DMS 273 (cell line): ENCODE results near the gene STAT6.

ENCODE experiments used
- DNase-seq: peaks from one replicate; lab custom pipeline; 2025; ENCODE audit not compliant: unreplicated experiment; lab: John Stamatoyannopoulos, UW

STAT6 gene

DNA sequence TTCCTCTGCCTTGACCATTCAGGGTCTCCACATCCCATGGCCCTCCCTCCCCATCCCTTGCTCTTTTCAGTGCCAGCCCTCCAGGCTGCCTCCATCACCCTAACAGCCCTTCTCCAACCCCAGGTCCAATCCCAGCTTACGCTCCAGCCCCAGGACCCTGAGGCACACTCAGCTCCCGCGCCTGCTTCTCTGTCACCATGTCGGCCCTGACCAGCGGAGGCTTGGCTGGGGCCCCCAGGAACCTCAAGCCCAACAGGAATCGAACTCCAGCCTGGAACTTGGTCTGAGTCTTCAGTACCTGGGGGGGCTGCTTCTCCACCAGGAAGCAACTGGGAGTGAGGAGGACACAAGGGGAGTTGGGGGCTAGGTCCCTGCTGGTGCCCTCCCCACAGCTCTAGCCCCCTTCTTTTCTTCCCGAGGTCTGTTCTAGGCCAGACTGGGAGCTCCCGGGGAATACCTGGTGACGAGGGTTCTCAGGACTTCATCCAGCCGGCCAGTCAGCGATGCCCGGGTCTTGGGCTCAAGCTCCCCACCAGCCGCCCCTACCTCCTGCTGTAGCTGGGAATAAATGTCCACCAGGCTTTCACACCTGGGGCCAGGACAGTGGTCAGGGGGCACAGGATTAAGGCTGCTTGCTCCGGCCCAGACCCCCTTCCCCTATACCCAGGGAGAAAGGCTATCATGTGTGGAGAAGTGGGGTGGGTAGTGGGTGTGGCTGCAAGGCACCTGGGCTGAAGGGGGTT lies 6.0 kb downstream of the STAT6 start:
- DNase-seq: no peak

DNA sequence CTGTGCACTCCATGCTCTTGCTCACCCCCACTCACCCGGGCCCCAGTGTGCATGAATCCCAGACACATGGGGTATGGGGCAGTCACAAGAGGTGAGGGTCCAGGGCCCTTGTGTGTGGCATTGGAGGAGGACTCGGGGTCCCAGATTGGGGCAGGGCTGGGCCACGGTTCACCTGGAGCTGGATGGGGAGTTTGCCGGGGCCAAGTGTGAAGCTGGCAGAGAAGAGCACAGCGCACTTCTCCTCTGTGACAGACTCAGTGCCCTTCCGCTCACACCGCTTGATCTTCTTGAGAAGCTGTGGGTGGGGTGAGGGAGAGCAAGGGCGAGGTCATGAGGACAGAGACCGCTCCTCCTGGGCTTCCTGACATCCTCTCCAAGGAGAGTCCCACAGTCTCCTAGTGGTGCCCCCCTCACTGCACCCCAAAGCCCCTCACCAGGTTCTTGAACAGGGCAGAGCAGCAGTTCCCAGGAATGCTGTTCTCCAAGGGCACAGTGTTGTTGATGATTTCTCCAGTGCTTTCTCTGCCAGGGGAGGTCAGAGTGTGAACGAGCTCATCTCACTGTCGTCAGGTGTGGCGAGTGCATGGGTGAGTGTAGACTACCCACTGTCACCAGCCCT lies 6.8 kb downstream of the STAT6 start:
- DNase-seq: no peak

- DNase-seq: no peak
These were observed 7.3 kb downstream of the STAT6 start for GRCh38 chr12:57103856-57104255.

DNA sequence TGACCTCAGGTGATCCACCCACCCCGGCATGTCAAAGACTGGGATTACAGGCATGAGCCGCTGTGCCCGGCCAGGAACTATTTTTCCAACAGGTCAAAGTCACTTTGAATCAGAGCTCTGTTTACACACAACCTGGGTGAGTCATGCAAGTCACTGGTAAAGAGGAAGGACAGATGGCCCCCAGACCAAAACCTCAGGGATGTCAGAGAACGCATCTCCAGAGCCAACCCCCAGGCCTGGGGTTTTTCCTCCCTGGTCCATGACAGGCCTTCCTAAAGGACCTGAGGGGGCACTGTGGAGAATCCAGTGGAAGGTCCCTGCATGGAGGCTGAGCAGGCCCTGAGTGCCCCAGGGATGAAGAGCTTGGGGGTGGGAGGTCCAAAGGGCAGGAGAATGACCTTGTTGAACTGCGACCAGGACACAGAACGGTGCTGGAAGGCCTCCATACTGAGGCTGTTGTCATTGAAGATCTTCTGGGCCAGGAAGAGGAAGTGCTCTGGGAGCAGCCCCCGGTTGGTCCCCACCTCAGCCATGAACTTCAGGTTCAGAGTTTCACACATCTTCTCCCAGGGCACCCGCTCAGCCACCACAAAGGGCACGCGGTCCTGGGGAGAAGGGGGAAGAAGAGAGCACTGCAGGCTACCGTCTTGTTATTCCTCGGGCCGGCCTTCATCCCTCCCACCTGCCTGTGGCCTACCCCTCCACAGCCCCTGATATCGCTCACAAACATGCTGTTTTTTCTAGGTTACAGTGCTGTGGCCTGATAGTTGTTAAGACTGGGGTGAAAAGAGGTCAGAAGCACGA lies 9.1 kb downstream of the STAT6 start:
- DNase-seq: peak; percentile 54

- no peak for DNase-seq
These were observed 11.4 kb downstream of the STAT6 start for GRCh38 chr12:57099766-57100165.

GRCh38 chr12:57099047-57099714 lies 12.0 kb downstream of the STAT6 start:
- no peak for DNase-seq

DNA sequence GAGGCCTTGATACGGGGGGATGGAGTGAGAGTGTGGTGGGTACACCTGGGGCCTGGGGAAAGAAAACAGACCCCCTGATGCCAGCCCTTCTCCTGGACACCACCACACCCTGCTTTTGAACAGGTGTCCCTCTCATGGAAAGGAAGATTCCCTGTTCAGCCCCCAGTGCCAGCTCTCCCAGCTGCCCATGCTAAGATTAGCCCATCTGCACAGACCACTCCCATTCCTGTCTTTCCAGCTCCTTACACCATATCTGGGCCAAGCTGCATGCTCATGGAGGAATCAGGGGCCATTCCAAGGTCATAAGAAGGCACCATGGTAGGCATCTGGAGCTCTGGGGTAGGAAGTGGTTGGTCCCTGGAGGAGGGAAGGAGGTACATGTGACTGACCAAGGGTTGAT lies 12.6 kb downstream of the STAT6 start:
- DNase-seq: peak; percentile 10

DNA sequence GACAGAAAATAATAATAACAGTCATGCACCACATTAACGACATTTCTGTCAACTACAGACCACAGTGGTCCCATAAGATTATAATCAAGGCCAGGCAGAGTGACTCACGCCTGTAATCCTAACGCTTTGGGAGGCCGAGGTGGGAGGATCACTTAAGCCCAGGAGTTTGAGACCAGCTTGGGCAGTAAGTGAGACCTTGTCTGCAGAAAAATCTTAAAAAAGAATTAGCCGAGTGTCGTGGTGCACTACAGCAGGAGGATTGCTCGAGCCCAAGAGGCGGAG lies 13.7 kb downstream of the STAT6 start:
- no peak for DNase-seq

GRCh38 chr12:57096748-57097553 lies 14.2 kb downstream of the STAT6 start:
- DNase-seq: no peak

- DNase-seq: peak; percentile 62
These were observed 15.0 kb downstream of the STAT6 start for GRCh38 chr12:57096099-57096572.

DNA sequence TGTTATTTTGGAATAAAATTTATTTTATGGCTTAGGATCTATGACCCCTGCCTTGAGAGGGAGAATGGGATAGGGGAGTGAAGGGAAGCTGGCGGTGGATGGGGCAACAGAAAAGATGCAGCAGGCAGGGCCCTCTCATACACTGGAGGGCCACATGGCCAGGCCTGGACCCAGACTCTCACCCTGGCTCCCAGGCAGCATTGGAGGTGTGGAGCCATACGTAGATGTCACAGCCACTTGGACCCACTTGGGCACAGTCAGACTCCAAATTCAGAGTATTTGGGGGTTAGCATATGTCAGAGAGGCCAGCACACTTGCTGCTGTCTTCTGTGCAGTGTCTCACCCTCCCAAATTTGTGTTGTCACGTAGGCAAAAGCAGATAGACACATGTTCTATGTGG lies 15.7 kb downstream of the STAT6 start:
- no peak for DNase-seq

DNA sequence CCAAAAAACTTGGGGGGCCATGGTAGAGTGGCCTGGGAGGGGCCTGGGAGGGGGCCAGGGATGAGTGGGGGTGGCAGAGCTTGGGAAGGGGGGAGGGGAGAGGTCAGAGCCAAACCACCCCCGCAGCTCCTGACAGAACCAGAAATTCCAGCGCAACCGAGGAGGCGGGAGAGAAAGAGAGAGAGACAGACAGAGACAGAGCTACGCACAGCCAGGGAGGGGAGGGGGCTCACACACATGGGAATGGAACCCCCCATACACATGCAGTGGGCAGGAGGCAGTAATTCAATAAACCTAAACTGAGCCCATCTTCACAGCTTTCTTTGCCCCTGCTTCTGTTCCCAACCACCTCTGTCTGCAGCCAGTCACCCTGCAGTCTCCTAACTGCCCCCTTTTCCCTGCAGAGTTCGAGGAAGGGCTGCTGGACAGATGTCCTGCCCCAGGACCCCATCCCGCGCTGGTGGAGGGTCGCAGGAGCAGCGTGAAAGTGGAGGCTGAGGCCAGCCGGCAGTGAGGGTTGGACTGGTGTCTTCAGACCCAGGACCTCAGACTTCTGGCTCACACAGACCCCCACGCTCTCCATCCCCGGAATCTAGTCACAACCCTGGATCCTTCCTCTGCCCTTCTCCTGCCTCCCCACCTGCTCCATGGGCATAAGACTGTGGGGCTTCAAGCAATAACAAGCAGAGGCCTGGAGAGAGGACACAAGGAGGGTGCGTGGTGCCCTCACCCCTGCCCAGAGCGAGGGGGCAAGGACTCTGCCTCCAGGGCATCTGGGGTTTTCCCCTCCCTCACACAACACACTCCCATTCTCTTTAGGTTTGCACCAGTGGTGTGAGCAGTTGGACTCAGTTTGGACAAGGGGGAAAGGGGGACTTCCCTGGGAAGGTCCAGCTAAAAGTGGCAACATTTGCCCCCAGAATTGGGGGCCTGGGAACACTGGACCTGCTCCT lies 16.7 kb downstream of the STAT6 start:
- DNase-seq: no peak

DNA sequence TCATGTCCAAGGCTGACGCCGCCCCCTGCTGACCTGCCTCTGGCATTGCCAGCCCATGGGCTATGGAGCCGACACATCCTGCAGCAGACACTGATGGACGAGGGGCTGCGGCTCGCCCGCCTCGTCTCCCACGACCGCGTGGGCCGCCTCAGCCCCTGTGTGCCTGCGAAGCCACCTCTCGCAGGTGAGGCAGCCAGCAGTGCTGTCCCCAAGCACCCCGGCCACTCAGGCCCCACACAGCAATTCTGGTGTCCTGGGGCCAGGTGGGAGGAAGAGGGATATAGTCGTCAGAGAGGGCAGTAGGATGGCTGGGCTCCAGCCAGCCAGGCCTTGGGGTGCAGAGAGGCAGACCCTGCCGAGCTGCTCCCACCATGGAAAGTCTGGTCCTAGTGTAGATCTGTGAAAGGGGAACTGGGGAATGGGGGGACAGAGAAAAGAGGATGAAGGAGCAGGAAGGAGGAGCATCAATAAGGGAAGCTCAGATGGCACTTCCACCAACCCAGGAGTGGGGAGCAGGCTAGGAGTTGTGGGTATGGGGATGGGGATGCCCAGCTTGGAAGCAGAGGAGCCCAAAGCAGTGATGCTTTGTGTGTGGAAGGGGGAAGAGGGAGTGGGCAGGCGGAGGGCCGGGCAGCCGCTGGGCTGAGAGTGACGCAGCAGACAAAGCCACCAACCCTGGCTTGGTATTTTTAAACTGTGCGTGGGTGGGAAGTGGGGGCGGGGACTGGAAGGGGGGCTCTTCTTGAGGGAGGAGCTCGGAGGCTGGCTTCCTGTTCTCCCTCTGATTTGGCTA lies 17.6 kb downstream of the STAT6 start:
- DNase-seq: peak; percentile 40

- DNase-seq: no peak
These were observed 18.2 kb downstream of the STAT6 start for GRCh38 chr12:57092876-57093414.

DNA sequence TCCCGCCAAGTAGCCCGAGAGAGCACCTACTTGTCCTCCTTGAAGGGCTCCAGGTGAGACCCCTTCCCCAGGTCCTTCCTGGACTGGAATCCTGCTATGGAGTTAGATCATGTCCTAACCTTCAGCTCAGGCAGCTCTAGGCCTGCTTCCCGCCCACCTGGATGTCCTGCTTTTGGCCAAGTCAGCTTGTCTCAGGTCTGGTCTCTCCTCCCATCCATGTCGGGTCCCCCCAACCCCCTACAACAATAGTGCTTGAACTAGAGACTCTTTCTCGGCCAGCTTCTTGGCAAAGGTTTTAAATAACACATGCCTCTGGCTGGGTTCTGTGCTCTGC lies 18.7 kb downstream of the STAT6 start:
- DNase-seq: no peak

- DNase-seq: no peak
These were observed 19.3 kb downstream of the STAT6 start for GRCh38 chr12:57091638-57092528.

DNA sequence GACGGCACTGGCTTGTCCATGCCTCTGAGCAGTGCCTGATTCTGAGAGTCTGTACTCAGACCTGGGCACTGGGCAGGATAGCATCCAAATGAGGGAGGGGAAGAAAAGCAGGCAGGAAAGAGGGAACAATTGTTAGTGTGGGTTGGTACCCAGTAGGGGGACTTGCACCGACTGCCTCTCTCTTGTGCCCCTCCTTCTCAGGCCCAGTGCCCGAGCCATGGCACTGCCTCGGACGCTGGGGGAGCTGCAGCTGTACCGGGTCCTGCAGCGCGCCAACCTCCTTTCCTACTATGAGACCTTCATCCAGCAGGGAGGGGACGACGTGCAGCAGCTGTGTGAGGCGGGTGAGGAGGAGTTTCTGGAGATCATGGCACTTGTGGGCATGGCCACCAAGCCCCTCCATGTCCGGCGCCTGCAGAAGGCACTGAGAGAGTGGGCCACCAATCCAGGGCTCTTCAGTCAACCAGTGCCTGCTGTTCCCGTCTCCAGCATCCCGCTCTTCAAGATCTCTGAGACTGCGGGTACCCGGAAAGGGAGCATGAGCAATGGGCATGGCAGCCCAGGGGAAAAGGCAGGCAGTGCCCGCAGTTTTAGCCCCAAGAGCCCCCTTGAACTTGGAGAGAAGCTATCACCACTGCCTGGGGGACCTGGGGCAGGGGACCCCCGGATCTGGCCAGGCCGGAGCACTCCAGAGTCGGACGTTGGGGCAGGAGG lies 20.1 kb downstream of the STAT6 start:
- DNase-seq: no peak
